Heart right ventricle (tissue), 16 donors: Measurements from ENCODE around the gene FGF5. TPM values are rescaled to one million over a fixed set of nuclear protein-coding genes. Genes with fewer than 3 reads are reported as not detected.
"Not testable (repeated sequence)": the region's sequence is repeated elsewhere in the genome, so short reads cannot be mapped to it uniquely, and the experiment has no call there.

Source experiments
- ATAC-seq, 8 donors: fragments of 200-7000 bp; cut with Tn5 transposase; one replicate each; pipeline ENCODE4 v1.9.1; 2020; ENCODE audit warnings: mild to moderate bottlenecking in 8 of 8, moderate library complexity in 8 of 8, moderate number of reproducible peaks in 1 of 8
- DNase-seq, 2 donors: peaks; one replicate each; pipeline ENCODE4 v3.0.0-alpha.2; 2020
- H3K27ac ChIP-seq, 10 donors: fragments of 200-600 bp; sonication (generic) in 2 of 10; one replicate each; pipeline versions ENCODE4 v1.5.0 to v1.8.0; 2020 to 2022; ENCODE audit warnings: mild to moderate bottlenecking in 3 of 10
- H3K27me3 ChIP-seq, 7 donors: fragments of 200-600 bp; one replicate each; pipeline ENCODE4 v1.8.0; 2021 to 2022; ENCODE audit warnings: mild to moderate bottlenecking in 2 of 7
- H3K36me3 ChIP-seq, 9 donors: fragments of 200-600 bp; sonication (generic) in 1 of 9; one replicate each; pipeline versions ENCODE4 v1.5.0 to v1.8.0; 2020 to 2022; ENCODE audit warnings: mild to moderate bottlenecking in 2 of 9
- H3K4me1 ChIP-seq, 9 donors: fragments of 200-600 bp; sonication (generic) in 1 of 9; one replicate each; pipeline versions ENCODE4 v1.5.0 to v1.8.0; 2020 to 2022; ENCODE audit warnings: mild to moderate bottlenecking in 4 of 9
- H3K4me3 ChIP-seq, 10 donors: fragments of 200-600 bp; sonication (generic) in 2 of 10; one replicate each; pipeline versions ENCODE4 v1.5.0 to v1.8.0; 2020 to 2022; ENCODE audit warnings: mild to moderate bottlenecking in 7 of 10, moderate library complexity in 2 of 10
- H3K9me3 ChIP-seq, 11 donors: fragments of 200-600 bp in 10 of 11; sonication (generic) in 2 of 11; one replicate each; pipeline versions ENCODE4 v1.5.0 to v1.8.0; 2013 to 2022; ENCODE audit warnings: mild to moderate bottlenecking in 2 of 11, control low read depth in 1 of 11, moderate library complexity in 1 of 11
- WGBS, 2 donors: extraction: QIAGEN DNeasy Blood & Tissue Kit; methylation state at CpG; one replicate each; pipeline ENCODE4 v1.1.7; 2013; ENCODE audit warnings: inconsistent platforms in 1 of 2; 5-methylcytosine and 5-hydroxymethylcytosine counted together
- intact Hi-C, 10 donors: fragments of 100-400 bp; cut with DNase I; formaldehyde crosslinking; loops; one replicate each; pipeline versions ENCODE4 v1.11.1 to v1.14.2; 2022
- polyA plus RNA-seq, 2 donors: library from polyadenylated mRNA; stranded (reverse); fragments of 200-250 nt; gene quantifications; one replicate each; pipeline ENCODE4 v1.2.3, GENCODE V29; 2013
- total RNA-seq, 10 donors: library from RNA; stranded (reverse); fragmentation: NEBNext Ultra II Directional in 3 of 10; extraction: Animal tissue kit (Norgen Biotek cat#: 25700) in 3 of 10; gene quantifications; one replicate each; pipeline versions ENCODE4 v1.2.1 to v1.2.4, GENCODE V29; 2021 to 2023
- TF ChIP-seq, protein P1 (sequence below), 9 donors: fragments of 200-600 bp; sonication (generic) in 2 of 9; IDR thresholded peaks; one replicate each; pipeline versions ENCODE4 v1.5.0 to v1.8.0; 2021 to 2022; ENCODE audit warnings: antibody characterized with exemption in 9 of 9, mild to moderate bottlenecking in 5 of 9, moderate library complexity in 1 of 9
- donor health status: Arrhythmogenic right ventricular cardiomyopathy.
- donor health status: ischemic (EF 13 %, LVEDD 7.1; RV severe dilation, severe dysfunction).
- donor health status: healthy with polysubstance abuse.
- donor health status: DM: no; HTN: yes; CAD: no.
- donor health status: DM: no; HTN: no; CAD: no.
- donor health status: ischemic (EF 25% LVEDD 6.9; RV normal size, moderate dysfunction).
- donor health status: ischemic (EF 25% LVEDD 5.7; RV mildly dilated, moderate dysfunction).
- donor health status: healthy.
- donor health status: DM: yes; HTN: yes; CAD: no.
- donor health status: Ischemic cardiomyopathy.
- donor health status: ischemic (EF 35%, LVEDD 5.7; RV mildly dilated, moderate dysfunction).
- donor health status: nonischemic (EF 11% LVEDD 7.7; RV severe dilation, severe dysfunction).
- donor health status: DM: yes; HTN: yes; CAD: no.
- donor health status: PGD.
- donor health status: ischemic (EF 29% LVEDD 5.4; RV normal size, mild dysfunction).
- donor health status: nonischemic (EF 23%, LVEDD 6.1; RV moderate dilation, normal function).

FGF5 gene
- total and polyA plus RNA-seq, 12 donors: 0.05 to 1.0 (median 0.51) TPM; not detected in 3

DNA sequence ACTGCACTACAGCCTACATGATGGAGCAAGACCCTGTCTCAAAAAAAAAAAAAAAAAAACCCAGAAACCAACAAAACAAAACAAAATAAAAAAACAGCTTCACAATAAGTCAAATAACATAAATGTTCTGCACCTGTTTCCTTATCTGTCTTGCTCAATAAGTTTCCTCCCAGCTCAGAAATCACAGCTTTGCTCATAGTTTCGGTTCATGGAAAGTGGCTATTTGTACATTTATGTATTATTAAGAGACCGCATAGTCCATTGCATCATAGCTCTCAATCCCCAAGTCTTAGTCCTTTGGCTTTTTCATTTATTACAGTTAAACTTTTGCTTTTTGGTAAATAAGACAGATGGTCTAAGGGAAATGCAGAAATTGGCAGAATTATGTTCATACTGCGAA lies 44.7 kb downstream of the FGF5 start:
- H3K27me3 ChIP-seq: peaks cover 0 to 17% (median 6%) of the 10 kb centered on the region in 7 donors
- WGBS, 2 donors: 92% methylated on average over 3 of the region's 3 CpGs
- no peak for ATAC-seq

DNA sequence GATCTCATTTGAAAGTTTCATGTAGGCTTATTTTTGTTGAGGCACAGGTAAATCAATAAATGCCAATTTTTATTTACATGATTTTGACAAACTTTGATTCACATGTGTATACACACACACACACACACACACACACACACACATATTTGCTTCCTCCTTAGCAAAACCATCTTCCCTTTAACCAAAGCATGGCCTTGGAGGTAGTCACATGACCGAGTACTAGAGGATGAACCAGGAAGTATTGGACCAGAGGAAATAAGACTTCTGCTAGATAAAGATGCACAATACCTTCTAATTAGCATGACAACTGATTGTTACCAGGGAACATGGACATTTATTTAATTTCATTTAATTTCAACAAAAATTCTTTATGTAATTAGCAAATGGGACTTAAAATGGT lies 45.7 kb downstream of the FGF5 start:
- Histone ChIP-seq H3K27ac (no peak overlapping the region), H3K27me3 (peaks cover 0 to 17% (median 6%) of the 10 kb centered on the region in 7 donors), H3K9me3 (no peaks in the 10 kb centered on the region), H3K4me3 (no peak overlapping the region), H3K36me3 (no peaks in the 10 kb centered on the region), H3K4me1 (no peaks in the 10 kb centered on the region)
- intact Hi-C loops: no loop called here
- WGBS, 2 donors: 79 to 81% methylated on average over 1 of the region's 1 CpG
- TF ChIP-seq, protein P1, sequence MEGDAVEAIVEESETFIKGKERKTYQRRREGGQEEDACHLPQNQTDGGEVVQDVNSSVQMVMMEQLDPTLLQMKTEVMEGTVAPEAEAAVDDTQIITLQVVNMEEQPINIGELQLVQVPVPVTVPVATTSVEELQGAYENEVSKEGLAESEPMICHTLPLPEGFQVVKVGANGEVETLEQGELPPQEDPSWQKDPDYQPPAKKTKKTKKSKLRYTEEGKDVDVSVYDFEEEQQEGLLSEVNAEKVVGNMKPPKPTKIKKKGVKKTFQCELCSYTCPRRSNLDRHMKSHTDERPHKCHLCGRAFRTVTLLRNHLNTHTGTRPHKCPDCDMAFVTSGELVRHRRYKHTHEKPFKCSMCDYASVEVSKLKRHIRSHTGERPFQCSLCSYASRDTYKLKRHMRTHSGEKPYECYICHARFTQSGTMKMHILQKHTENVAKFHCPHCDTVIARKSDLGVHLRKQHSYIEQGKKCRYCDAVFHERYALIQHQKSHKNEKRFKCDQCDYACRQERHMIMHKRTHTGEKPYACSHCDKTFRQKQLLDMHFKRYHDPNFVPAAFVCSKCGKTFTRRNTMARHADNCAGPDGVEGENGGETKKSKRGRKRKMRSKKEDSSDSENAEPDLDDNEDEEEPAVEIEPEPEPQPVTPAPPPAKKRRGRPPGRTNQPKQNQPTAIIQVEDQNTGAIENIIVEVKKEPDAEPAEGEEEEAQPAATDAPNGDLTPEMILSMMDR (IDR thresholded peaks at IDR 0.05): no peak
- no peak for ATAC-seq
- DNase-seq: no peak

More for the DNA sequence above, 44.7 kb downstream of the FGF5 start:
- DNase-seq: no peak
- Histone ChIP-seq H3K36me3 (no peaks in the 10 kb centered on the region), H3K27ac (no peak overlapping the region), H3K4me1 (no peaks in the 10 kb centered on the region), H3K9me3 (no peaks in the 10 kb centered on the region), H3K4me3 (no peak overlapping the region)
- intact Hi-C loops: no loop called here
- TF ChIP-seq, protein P1 (IDR thresholded peaks at IDR 0.05): no peak

DNA sequence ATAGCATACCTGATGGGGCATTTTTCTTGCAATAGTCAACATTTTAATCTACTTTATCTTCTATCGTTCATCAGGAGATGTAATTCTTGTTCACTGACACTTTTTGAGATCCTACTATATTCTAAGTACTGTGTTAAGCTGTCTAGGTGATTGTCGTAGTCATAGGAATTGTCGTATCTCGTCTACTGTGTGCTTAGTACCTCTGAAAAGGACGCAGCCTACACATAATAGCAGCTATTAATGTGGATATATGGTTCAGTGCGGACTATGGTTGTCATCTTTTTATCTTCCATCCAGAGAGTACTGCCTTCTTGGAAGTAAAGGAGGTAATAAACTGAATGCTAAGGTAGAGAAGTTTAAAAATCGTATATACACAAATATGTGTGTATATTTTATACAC lies 47.2 kb downstream of the FGF5 start:
- H3K27me3 ChIP-seq: peaks cover 0 to 13% (median 0%) of the 10 kb centered on the region in 7 donors
- intact Hi-C loops: loop anchor here in 1 of 10 donors (1.0 kb wide), 1 partner anchor 47 kb away; no protein-coding TSS in a partner anchor
- no peaks in the 10 kb centered on the region for H3K9me3 ChIP-seq
- H3K4me1 ChIP-seq: no peaks in the 10 kb centered on the region
- H3K27ac ChIP-seq: no peak overlapping the region
- ATAC-seq (no peak), DNase-seq (no peak)
- WGBS, 2 donors: 82 to 83% methylated on average over 7 of the region's 7 CpGs
- H3K36me3 ChIP-seq: no peaks in the 10 kb centered on the region
- no peak overlapping the region for H3K4me3 ChIP-seq
- TF ChIP-seq, protein P1 (IDR thresholded peaks at IDR 0.05): no peak

DNA sequence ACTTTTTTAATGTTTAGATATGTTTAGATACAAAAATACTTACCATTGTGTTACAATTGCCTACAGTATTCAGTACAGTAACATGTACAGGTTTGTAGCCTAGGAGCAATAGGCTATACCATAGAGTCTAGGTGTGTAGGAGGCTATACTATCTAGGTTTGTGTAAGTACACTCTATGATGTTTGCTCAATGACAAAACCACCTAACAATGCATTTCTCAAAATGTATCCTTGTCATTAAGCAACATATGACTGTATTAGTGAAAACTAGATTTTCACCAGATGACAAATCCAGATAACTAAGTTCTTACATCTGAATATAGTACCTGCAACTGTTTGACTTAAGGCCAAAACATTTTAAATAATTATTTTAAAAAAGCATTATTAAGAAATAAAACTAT lies 49.4 kb downstream of the FGF5 start:
- H3K27ac ChIP-seq, H3K9me3 ChIP-seq, DNase-seq, H3K4me1 ChIP-seq, H3K27me3 ChIP-seq, H3K4me3 ChIP-seq, intact Hi-C loops, ATAC-seq, H3K36me3 ChIP-seq: not testable (repeated sequence)

DNA sequence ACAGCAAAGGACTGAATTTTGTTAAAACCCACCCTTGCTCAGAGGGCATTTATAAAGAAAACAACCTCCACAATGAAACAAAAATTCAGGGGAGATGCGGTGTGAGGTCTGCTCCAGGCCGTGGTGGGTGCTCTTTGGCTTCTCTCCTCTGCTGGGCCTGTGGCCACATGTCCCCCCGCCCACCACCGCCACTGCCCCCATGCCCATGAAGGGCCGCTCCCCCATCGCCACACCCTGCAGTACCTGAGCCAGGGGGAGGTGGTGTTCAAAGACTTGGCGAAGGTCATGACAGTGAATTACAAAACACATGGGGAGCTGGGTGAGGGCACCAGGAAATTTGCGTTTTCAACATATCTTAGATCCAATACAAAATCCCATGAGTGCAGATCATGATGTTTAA lies 54.9 kb downstream of the FGF5 start:
- 94% methylated on average over 8 of the region's 8 CpGs for WGBS, 2 donors
- intact Hi-C loops: no loop called here
- TF ChIP-seq, protein P1 (IDR thresholded peaks at IDR 0.05): no peak

More for the DNA sequence above, 54.9 kb downstream of the FGF5 start:
- H3K4me3 ChIP-seq: no peak overlapping the region
- H3K27ac ChIP-seq: no peak overlapping the region
- H3K27me3 ChIP-seq: peaks cover 0 to 4% (median 0%) of the 10 kb centered on the region in 7 donors
- no peak for DNase-seq
- no peaks in the 10 kb centered on the region for H3K36me3 ChIP-seq
- H3K9me3 ChIP-seq: no peaks in the 10 kb centered on the region
- ATAC-seq: no peak
- no peaks in the 10 kb centered on the region for H3K4me1 ChIP-seq
